H1 (cell line): ENCODE results near the gene ALPK3. TPM values are rescaled to one million over a fixed set of nuclear protein-coding genes. Genes with fewer than 3 reads are reported as not detected.

ENCODE experiments used
- CTCF ChIA-PET: fragments of 300-600 bp; sonication (Branson Sonifier 250); formaldehyde crosslinking; loops from one replicate; lab custom pipeline; 2021; ENCODE audit not compliant: partially characterized antibody; lab: Charles Lee
- POLR2A ChIA-PET: fragments of 300-600 bp; sonication (Branson Sonifier 250); formaldehyde crosslinking; loops from one replicate; lab custom pipeline; 2021; ENCODE audit warnings: inconsistent platforms; ENCODE audit not compliant: partially characterized antibody; lab: Charles Lee
- DNase-seq, 2 experiments: peaks; one replicate each; pipeline versions ENCODE4 v3.0.0 to v3.0.0-alpha.2; 2010 to 2022; ENCODE audit warnings: low spot score in 2 of 2, low read depth in 1 of 2, mixed read lengths in 1 of 2
- FAIRE-seq: peaks from 2 replicates; lab custom pipeline; 2011; peaks lifted over from hg19 to GRCh38; lab: Jason Lieb, UNC
- H2AFZ ChIP-seq: 2 replicates; pipeline ENCODE4 v1.8.1; 2012; ENCODE audit warnings: low read length, inconsistent platforms
- H2AK5ac ChIP-seq: 2 replicates; pipeline ENCODE4 v1.6.1; 2013; ENCODE audit warnings: low read depth, low read length
- H2BK120ac ChIP-seq: replicated peaks from 2 replicates; pipeline ENCODE3; 2013; ENCODE audit warnings: low read depth, low read length, inconsistent platforms
- H2BK12ac ChIP-seq: 2 replicates; pipeline ENCODE4 v1.6.1; 2013; ENCODE audit warnings: low read depth, low read length
- H2BK15ac ChIP-seq: 2 replicates; pipeline ENCODE4 v1.6.1; 2013; ENCODE audit warnings: low read length
- H2BK20ac ChIP-seq: 2 replicates; pipeline ENCODE4 v1.6.1; 2013; ENCODE audit warnings: low read length
- H2BK5ac ChIP-seq: 2 replicates; pipeline ENCODE4 v1.6.1; 2013; ENCODE audit warnings: low read depth, low read length
- H3K14ac ChIP-seq: 2 replicates; pipeline ENCODE4 v1.6.1; 2013; ENCODE audit warnings: inconsistent platforms; ENCODE audit not compliant: insufficient read length
- H3K18ac ChIP-seq: 2 replicates; pipeline ENCODE4 v1.6.1; 2013; ENCODE audit warnings: low read length; ENCODE audit errors: extremely low read depth
- H3K23ac ChIP-seq: 2 replicates; pipeline ENCODE4 v1.6.1; 2013; ENCODE audit warnings: inconsistent platforms; ENCODE audit not compliant: insufficient read length
- H3K23me2 ChIP-seq: 2 replicates; pipeline ENCODE4 v1.6.1; 2013; ENCODE audit warnings: low read depth, low read length
- H3K27ac ChIP-seq: 2 replicates; pipeline ENCODE4 v1.6.1; 2011; ENCODE audit warnings: low read depth, low read length, inconsistent platforms
- H3K27me3 ChIP-seq, 4 experiments: replicated peaks in 1 of 4; 1 replicate in 1 of 4; 2 replicates in 3 of 4; pipeline versions ENCODE4 v1.6.1 to v1.8.1; 2011 to 2013; ENCODE audit warnings: low read length in 3 of 4, mild to moderate bottlenecking in 3 of 4, inconsistent platforms in 2 of 4, mixed read lengths in 2 of 4, moderate library complexity in 1 of 4; ENCODE audit not compliant: control insufficient read depth in 3 of 4, insufficient read depth in 3 of 4; ENCODE audit errors: extremely low read depth in 1 of 4
- H3K36me3 ChIP-seq, 4 experiments: 2 replicates each; pipeline versions ENCODE4 v1.6.1 to v1.8.1; 2011 to 2013; ENCODE audit warnings: mild to moderate bottlenecking in 4 of 4, low read length in 3 of 4, moderate library complexity in 2 of 4, control low read depth in 1 of 4, inconsistent platforms in 1 of 4; ENCODE audit not compliant: insufficient read depth in 4 of 4, control insufficient read depth in 2 of 4
- H3K4ac ChIP-seq: replicated peaks from 2 replicates; pipeline ENCODE3; 2013; ENCODE audit warnings: low read length, low read depth, mixed read lengths, inconsistent platforms; ENCODE audit not compliant: insufficient read length
- H3K4me1 ChIP-seq, 4 experiments: replicated peaks in 1 of 4; 1 replicate in 1 of 4; 2 replicates in 3 of 4; pipeline versions ENCODE4 v1.6.1 to v1.8.1; 2011 to 2013; ENCODE audit warnings: low read length in 3 of 4, inconsistent platforms in 2 of 4, mixed read lengths in 1 of 4; ENCODE audit not compliant: insufficient read depth in 4 of 4, control insufficient read depth in 3 of 4
- H3K4me2 ChIP-seq, 2 experiments: 2 replicates each; pipeline versions ENCODE4 v1.6.1 to v1.8.1; 2011 to 2013; ENCODE audit warnings: low read depth in 2 of 2, low read length in 2 of 2, control low read depth in 1 of 2, inconsistent platforms in 1 of 2, mild to moderate bottlenecking in 1 of 2; ENCODE audit not compliant: insufficient read depth in 1 of 2
- H3K4me3 ChIP-seq, 4 experiments: fragments of 200-600, 300-600 bp in 1 of 4; sonication (generic), shearing (Covaris generic), sonication (Bioruptor Twin) in 1 of 4; 2 replicates each; pipeline versions ENCODE4 v1.5.1 to v1.8.1; 2011 to 2016; ENCODE audit warnings: low read length in 4 of 4, low read depth in 3 of 4, control low read depth in 2 of 4, inconsistent platforms in 2 of 4, mild to moderate bottlenecking in 2 of 4, mixed read lengths in 1 of 4, moderate library complexity in 1 of 4; ENCODE audit not compliant: insufficient read depth in 2 of 4; ENCODE audit errors: extremely low read depth in 1 of 4
- H3K56ac ChIP-seq: replicated peaks from 2 replicates; pipeline ENCODE3; 2013; ENCODE audit warnings: low read depth, mild to moderate bottlenecking, mixed read lengths, low read length, inconsistent platforms; ENCODE audit not compliant: insufficient read length
- H3K79me1 ChIP-seq: 2 replicates; pipeline ENCODE4 v1.6.1; 2013; ENCODE audit warnings: low read depth, low read length, control low read depth
- H3K79me2 ChIP-seq, 2 experiments: 2 replicates each; pipeline versions ENCODE4 v1.6.1 to v1.8.1; 2012 to 2013; ENCODE audit warnings: low read length in 2 of 2, mild to moderate bottlenecking in 2 of 2, inconsistent platforms in 1 of 2; ENCODE audit not compliant: insufficient read depth in 2 of 2, control insufficient read depth in 1 of 2
- H3K9ac ChIP-seq, 4 experiments: replicated peaks in 1 of 4; 1 replicate in 1 of 4; 2 replicates in 3 of 4; pipeline versions ENCODE4 v1.6.1 to v1.8.1; 2011 to 2013; ENCODE audit warnings: low read depth in 3 of 4, low read length in 3 of 4, control low read depth in 2 of 4, mild to moderate bottlenecking in 2 of 4, moderate library complexity in 2 of 4, inconsistent platforms in 1 of 4; ENCODE audit errors: extremely low read depth in 1 of 4
- H3K9me3 ChIP-seq, 2 experiments: 2 replicates each; pipeline versions ENCODE4 v1.6.1 to v1.8.1; 2012 to 2013; ENCODE audit warnings: mild to moderate bottlenecking in 2 of 2, moderate library complexity in 2 of 2, control low read depth in 1 of 2, inconsistent platforms in 1 of 2, low read depth in 1 of 2, low read length in 1 of 2, mixed read lengths in 1 of 2; ENCODE audit not compliant: insufficient read depth in 2 of 2
- H4K20me1 ChIP-seq, 2 experiments: replicated peaks in 1 of 2; 2 replicates each; pipeline versions ENCODE3 to v1.8.1; 2011 to 2013; ENCODE audit warnings: inconsistent platforms in 2 of 2, low read length in 2 of 2, mild to moderate bottlenecking in 1 of 2; ENCODE audit not compliant: insufficient read depth in 2 of 2, control insufficient read depth in 1 of 2
- H4K5ac ChIP-seq: 2 replicates; pipeline ENCODE4 v1.6.1; 2013; ENCODE audit warnings: low read length, low read depth, mixed read lengths, inconsistent platforms; ENCODE audit not compliant: insufficient read length
- H4K8ac ChIP-seq: 2 replicates; pipeline ENCODE4 v1.8.0; 2013; ENCODE audit warnings: mild to moderate bottlenecking, moderate library complexity, low read length, inconsistent platforms; ENCODE audit not compliant: insufficient read depth; ENCODE audit errors: extremely low read depth
- H4K91ac ChIP-seq: replicated peaks from 2 replicates; pipeline ENCODE3; 2013; ENCODE audit warnings: low read length, mixed read lengths, inconsistent platforms; ENCODE audit not compliant: insufficient read length
- CHD2 ChIP-seq: IDR thresholded peaks from 2 replicates; pipeline ENCODE4 v1.6.1; 2012; ENCODE audit warnings: low read length, improper control_type of control experiment
- EGR1 ChIP-seq: IDR thresholded peaks from 2 replicates; pipeline ENCODE4 v1.6.1; 2011; ENCODE audit warnings: low read depth, low read length, borderline replicate concordance
- FOSL1 ChIP-seq: IDR thresholded peaks from 2 replicates; pipeline ENCODE4 v1.6.1; 2011; ENCODE audit warnings: mild to moderate bottlenecking, low read depth, low read length, moderate library complexity; ENCODE audit not compliant: insufficient read depth
- HDAC2 ChIP-seq, 2 experiments: fragments of 300-600 bp in 1 of 2; sonication (generic) in 1 of 2; IDR thresholded peaks; 2 replicates each; pipeline ENCODE4 v1.6.1; 2011 to 2012; ENCODE audit warnings: low read depth in 2 of 2, low read length in 2 of 2, mild to moderate bottlenecking in 2 of 2, moderate library complexity in 2 of 2, borderline replicate concordance in 1 of 2, inconsistent platforms in 1 of 2
- SP2 ChIP-seq: IDR thresholded peaks from 2 replicates; pipeline ENCODE4 v1.6.1; 2012; ENCODE audit warnings: mild to moderate bottlenecking, low read length, inconsistent platforms
- TCF12 ChIP-seq: IDR thresholded peaks from 2 replicates; pipeline ENCODE4 v1.6.1; 2011; ENCODE audit warnings: low read depth, mild to moderate bottlenecking, low read length
- ZNF274 ChIP-seq: IDR thresholded peaks from 2 replicates; pipeline ENCODE4 v1.7.0; 2012; ENCODE audit warnings: low read length, borderline replicate concordance; ENCODE audit errors: extremely low read depth
- WGBS, 2 experiments: shearing (Covaris generic) in 1 of 2; methylation state at CpG; one replicate each; pipeline versions ENCODE4 v1.1.6 to v1.1.7; 2013 to 2015; ENCODE audit warnings: low lambda C conversion rate in 2 of 2, mixed read lengths in 2 of 2, inconsistent platforms in 1 of 2, low coverage in 1 of 2, missing lambda C conversion rate in 1 of 2; ENCODE audit not compliant: insufficient replicate concordance in 2 of 2, insufficient coverage in 1 of 2, insufficient read length in 1 of 2; ENCODE audit errors: extremely low coverage in 1 of 2, missing lambda C conversion rate in 1 of 2; 5-methylcytosine and 5-hydroxymethylcytosine counted together
- polyA plus RNA-seq, 7 experiments: library from polyadenylated mRNA; depleted of rRNA in 3 of 7; stranded (reverse) in 5 of 7; unstranded in 2 of 7; fragments of >200 nt in 5 of 7; fragments of 200-250 nt in 2 of 7; gene quantifications; 1 replicate in 5 of 7; 2 replicates in 1 of 7; 4 replicates in 1 of 7; pipeline versions ENCODE4 v1.2.1 to v1.2.3, GENCODE V29; 2011 to 2013; ENCODE audit warnings: missing spikeins in 2 of 7, mixed read lengths in 2 of 7
- total RNA-seq: library from RNA; stranded (reverse); fragmentation: NEBNext Ultra II Directional; extraction: Animal tissue kit (Norgen Biotek cat#: 25700); gene quantifications from 2 replicates; pipeline ENCODE4 v1.2.1, GENCODE V29; 2021

Gene ALPK3
- total and polyA plus RNA-seq, 2 of the 8 experiments (the other 6 are each of a cell fraction or from before 2014, with no cell fraction given), result 4.4 to 19.2 TPM

DNA sequence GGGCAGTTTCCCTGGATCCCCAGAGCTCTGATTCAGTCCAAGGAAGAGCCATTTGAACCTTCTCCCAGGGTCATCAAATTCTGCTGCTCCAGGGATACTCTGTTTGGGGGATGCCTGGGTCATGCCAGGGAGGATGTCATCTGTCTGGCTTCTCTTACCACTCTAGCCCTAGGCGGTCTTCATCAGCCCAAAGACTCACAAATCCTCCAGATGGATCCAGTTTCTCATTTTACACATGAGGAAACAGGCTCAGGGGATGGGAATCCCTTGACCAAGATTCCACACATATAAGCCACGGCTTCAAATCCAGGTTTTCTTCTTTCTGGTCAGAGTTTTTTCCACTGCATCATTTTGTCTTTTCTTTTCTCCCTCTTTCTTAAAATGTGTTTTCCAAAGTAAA lies 104.0 kb downstream of the ALPK3 start:
- Histone ChIP-seq H2BK20ac (no peak overlapping the region), H4K5ac (no peak overlapping the region), H4K20me1 (no peaks in the 10 kb centered on the region), H4K91ac (no peak overlapping the region), H3K9me3 (no peaks in the 10 kb centered on the region), H3K4me1 (peaks cover 0 to 2% (median under 1%) of the 10 kb centered on the region in 4 experiments; a peak in 2 of 7 replicates), H2BK120ac (no peak overlapping the region), H2AK5ac (no peak overlapping the region), H3K23me2 (no peaks in the 10 kb centered on the region), H3K79me2 (no peaks in the 10 kb centered on the region), H3K27ac (no peak overlapping the region), H2BK15ac (no peak overlapping the region), H3K14ac (no peak overlapping the region), H3K56ac (no peak overlapping the region), H2AFZ (no peak overlapping the region), H3K4me2 (no peak overlapping the region), H3K79me1 (no peaks in the 10 kb centered on the region), H3K9ac (no peak overlapping the region), H3K4me3 (no peak overlapping the region), H3K36me3 (no peaks in the 10 kb centered on the region), H3K23ac (no peak overlapping the region), H2BK12ac (no peak overlapping the region), H3K4ac (no peak overlapping the region), H4K8ac (no peak overlapping the region), H3K18ac (no peak overlapping the region), H2BK5ac (no peak overlapping the region), H3K27me3 (no peaks in the 10 kb centered on the region)
- WGBS, 2 experiments, result 85% methylated on average over 2 of the region's 2 CpGs; no CpG with 5 or more reads in 1 of the 2 experiments
- ChIA-PET CTCF (interaction anchor here (1.0 kb wide), 1 partner anchor 15 kb away, joined by 3 read pairs; no protein-coding TSS in a partner anchor), POLR2A (interaction anchor here (2.4 kb wide), 1 partner anchor 34 kb away, joined by 4 read pairs; no protein-coding TSS in a partner anchor)
- FAIRE-seq (no peak), DNase-seq (no peak)
- TF ChIP-seq TCF12, result no peak
- no peak for TF ChIP-seq CHD2
- no peak for TF ChIP-seq FOSL1
- TF ChIP-seq ZNF274, result no peak
- TF ChIP-seq HDAC2 (IDR thresholded peaks at IDR 0.05; ENCODE audit: borderline replicate concordance in 1 of 2, low read depth in 2 of 2, low read length in 2 of 2), result no peak
- no peak for TF ChIP-seq EGR1
- TF ChIP-seq SP2, result no peak
